Neuronal stem cell (in vitro differentiated cells): Measurements from ENCODE around the gene ZNF568.
A peak's percentile ranks its signal among the peaks of the same experiment; 100 is the strongest.

Experiments
- DNase-seq: peaks from one replicate; pipeline ENCODE4 v3.0.0-alpha.2; 2013; ENCODE audit warnings: low spot score
- H2AFZ ChIP-seq: one replicate; pipeline ENCODE4 v1.6.1; 2013; ENCODE audit warnings: mild to moderate bottlenecking, low read length, inconsistent platforms
- H2AK5ac ChIP-seq: 2 replicates; pipeline ENCODE4 v1.6.1; 2013; ENCODE audit warnings: low read depth, mild to moderate bottlenecking, inconsistent platforms, low read length, moderate library complexity, mixed read lengths
- H2BK120ac ChIP-seq: 2 replicates; pipeline ENCODE4 v1.6.1; 2013; ENCODE audit warnings: low read depth, mild to moderate bottlenecking, inconsistent platforms, low read length, moderate library complexity, mixed read lengths
- H2BK12ac ChIP-seq: one replicate; pipeline ENCODE4 v1.6.1; 2013; ENCODE audit warnings: low read length, inconsistent platforms
- H2BK15ac ChIP-seq: 2 replicates; pipeline ENCODE4 v1.6.1; 2013; ENCODE audit warnings: mild to moderate bottlenecking, low read length, inconsistent platforms, mixed read lengths
- H2BK5ac ChIP-seq: one replicate; pipeline ENCODE4 v1.6.1; 2013; ENCODE audit warnings: inconsistent platforms, mild to moderate bottlenecking, low read length, moderate library complexity
- H3K14ac ChIP-seq: one replicate; pipeline ENCODE4 v1.6.1; 2013; ENCODE audit warnings: low read length, inconsistent platforms
- H3K18ac ChIP-seq: 2 replicates; pipeline ENCODE4 v1.6.1; 2013; ENCODE audit warnings: low read length, inconsistent platforms
- H3K23ac ChIP-seq: 2 replicates; pipeline ENCODE4 v1.6.1; 2013; ENCODE audit warnings: low read depth, mild to moderate bottlenecking, mixed read lengths, low read length, inconsistent platforms; ENCODE audit not compliant: poor library complexity
- H3K27ac ChIP-seq: replicated peaks from 3 replicates; pipeline ENCODE4 v1.5.1; 2013; ENCODE audit warnings: low read length, inconsistent platforms
- H3K27me3 ChIP-seq, 3 experiments: 2 replicates each; pipeline ENCODE4 v1.6.1; 2013; ENCODE audit warnings: low read length in 3 of 3, mild to moderate bottlenecking in 2 of 3, inconsistent platforms in 1 of 3, low read depth in 1 of 3, mixed read lengths in 1 of 3, moderate library complexity in 1 of 3; ENCODE audit not compliant: control insufficient read depth in 3 of 3, insufficient read depth in 3 of 3
- H3K36me3 ChIP-seq, 2 donors: replicated peaks in 1 of 2; 2 replicates each; pipeline ENCODE4 v1.6.1; 2013; ENCODE audit warnings: low read length in 2 of 2; ENCODE audit not compliant: control insufficient read depth in 2 of 2, insufficient read depth in 2 of 2
- H3K4ac ChIP-seq: 2 replicates; pipeline ENCODE4 v1.6.1; 2013; ENCODE audit warnings: inconsistent platforms, mild to moderate bottlenecking, low read length, moderate library complexity
- H3K4me1 ChIP-seq, 2 donors: 1 replicate in 1 of 2; 2 replicates in 1 of 2; pipeline ENCODE4 v1.6.1; 2013; ENCODE audit warnings: low read length in 2 of 2, low read depth in 1 of 2; ENCODE audit not compliant: control insufficient read depth in 2 of 2, insufficient read depth in 1 of 2
- H3K4me2 ChIP-seq: one replicate; pipeline ENCODE4 v1.6.1; 2013; ENCODE audit warnings: mild to moderate bottlenecking, low read length, inconsistent platforms; ENCODE audit not compliant: insufficient read depth, poor library complexity, severe bottlenecking
- H3K4me3 ChIP-seq, 2 donors: 2 replicates each; pipeline ENCODE4 v1.5.1; 2013; ENCODE audit warnings: low read length in 2 of 2, mild to moderate bottlenecking in 2 of 2, inconsistent platforms in 1 of 2, moderate library complexity in 1 of 2
- H3K79me1 ChIP-seq: one replicate; pipeline ENCODE4 v1.6.1; 2013; ENCODE audit warnings: low read depth, mild to moderate bottlenecking, inconsistent platforms, low read length, moderate library complexity
- H3K9ac ChIP-seq: one replicate; pipeline ENCODE4 v1.6.1; 2013; ENCODE audit warnings: mild to moderate bottlenecking, low read depth, low read length, inconsistent platforms; ENCODE audit not compliant: poor library complexity
- H3K9me3 ChIP-seq, 2 donors: replicated peaks in 1 of 2; 2 replicates each; pipeline versions ENCODE3 to v1.6.1; 2013; ENCODE audit warnings: low read length in 2 of 2, mild to moderate bottlenecking in 2 of 2, inconsistent platforms in 1 of 2, low read depth in 1 of 2, mixed read lengths in 1 of 2, moderate library complexity in 1 of 2; ENCODE audit not compliant: control insufficient read depth in 2 of 2, insufficient read depth in 1 of 2
- H4K8ac ChIP-seq: one replicate; pipeline ENCODE4 v1.6.1; 2013; ENCODE audit warnings: low read depth, mild to moderate bottlenecking, inconsistent platforms, low read length, moderate library complexity
- H4K91ac ChIP-seq: one replicate; pipeline ENCODE4 v1.6.1; 2013; ENCODE audit warnings: low read length, low read depth, mild to moderate bottlenecking, inconsistent platforms; ENCODE audit not compliant: poor library complexity
- WGBS, 2 donors: extraction: QIAGEN DNeasy Blood & Tissue Kit; methylation state at CpG; one replicate each; pipeline ENCODE4 v1.1.7; 2013; ENCODE audit warnings: missing lambda C conversion rate in 2 of 2, mixed read lengths in 1 of 2; ENCODE audit not compliant: insufficient read length in 2 of 2, insufficient replicate concordance in 1 of 2; ENCODE audit errors: extremely low coverage in 2 of 2; 5-methylcytosine and 5-hydroxymethylcytosine counted together

ZNF568 gene

GRCh38 chr19:36986131-36986530 lies 70.0 kb downstream of the ZNF568 start:
- no CpG with 5 or more reads among the region's 2 CpGs for WGBS, 2 donors
- H3K4me3 ChIP-seq = no peak overlapping the region

GRCh38 chr19:36986601-36987000 lies 70.5 kb downstream of the ZNF568 start:
- H2AK5ac ChIP-seq = no peak overlapping the region
- H3K9ac ChIP-seq = no peak overlapping the region
- no peaks in the 10 kb centered on the region for H3K4me1 ChIP-seq
- peaks cover 8 to 19% of the 10 kb centered on the region in 2 donors for H3K9me3 ChIP-seq
- no peak overlapping the region for H2BK5ac ChIP-seq
- H3K79me1 ChIP-seq = peaks cover 1% of the 10 kb centered on the region
- peak overlapping the region; percentile 57 for H2AFZ ChIP-seq
- H3K4ac ChIP-seq = no peak overlapping the region
- H3K18ac ChIP-seq = no peak overlapping the region
- H2BK120ac ChIP-seq = no peak overlapping the region
- no peak overlapping the region for H3K27ac ChIP-seq
- no peak for DNase-seq
- no peak overlapping the region for H3K14ac ChIP-seq
- no CpG with 5 or more reads among the region's 7 CpGs for WGBS, 2 donors
- no peak overlapping the region for H4K91ac ChIP-seq
- no peak overlapping the region for H2BK12ac ChIP-seq
- no peak overlapping the region for H3K23ac ChIP-seq
- no peaks in the 10 kb centered on the region for H3K27me3 ChIP-seq
- no peak overlapping the region for H2BK15ac ChIP-seq
- no peak overlapping the region for H4K8ac ChIP-seq
- H3K4me2 ChIP-seq = no peak overlapping the region
- H3K36me3 ChIP-seq = no peaks in the 10 kb centered on the region
- no peak overlapping the region for H3K4me3 ChIP-seq

More at GRCh38 chr19:36986131-36986530, 70.0 kb downstream of the ZNF568 start:
- Histone ChIP-seq H2AK5ac (no peak overlapping the region), H2BK12ac (no peak overlapping the region), H2AFZ (no peak overlapping the region), H4K8ac (no peak overlapping the region), H3K9ac (no peak overlapping the region), H3K27ac (no peak overlapping the region), H2BK5ac (no peak overlapping the region), H3K14ac (no peak overlapping the region), H2BK120ac (no peak overlapping the region), H3K9me3 (peaks cover 9 to 19% of the 10 kb centered on the region in 2 donors), H3K36me3 (no peaks in the 10 kb centered on the region), H3K27me3 (no peaks in the 10 kb centered on the region), H3K4me2 (no peak overlapping the region), H3K18ac (no peak overlapping the region), H3K23ac (no peak overlapping the region), H4K91ac (no peak overlapping the region), H3K4ac (no peak overlapping the region), H3K79me1 (peaks cover 1% of the 10 kb centered on the region), H2BK15ac (no peak overlapping the region), H3K4me1 (no peaks in the 10 kb centered on the region)
- DNase-seq = no peak

- no peak overlapping the region for H3K4ac ChIP-seq
- H3K79me1 ChIP-seq = peaks cover 1% of the 10 kb centered on the region
- no peak for DNase-seq
- H3K9me3 ChIP-seq = peaks cover 8 to 21% of the 10 kb centered on the region in 2 donors
- no peak overlapping the region for H3K4me2 ChIP-seq
- H2AK5ac ChIP-seq = no peak overlapping the region
- H2BK120ac ChIP-seq = no peak overlapping the region
- H3K9ac ChIP-seq = no peak overlapping the region
- WGBS, 2 donors = no CpG with 5 or more reads among the region's 3 CpGs
- no peak overlapping the region for H3K23ac ChIP-seq
- H2AFZ ChIP-seq = peak overlapping the region; percentile 57
- H3K4me3 ChIP-seq = no peak overlapping the region
- no peak overlapping the region for H3K18ac ChIP-seq
- no peaks in the 10 kb centered on the region for H3K4me1 ChIP-seq
- no peak overlapping the region for H2BK12ac ChIP-seq
- peaks cover 0 to 2% of the 10 kb centered on the region in 2 donors for H3K36me3 ChIP-seq
- no peak overlapping the region for H2BK15ac ChIP-seq
- H3K27me3 ChIP-seq = no peaks in the 10 kb centered on the region
- H2BK5ac ChIP-seq = no peak overlapping the region
- H4K91ac ChIP-seq = no peak overlapping the region
- H4K8ac ChIP-seq = no peak overlapping the region
- H3K27ac ChIP-seq = no peak overlapping the region
- no peak overlapping the region for H3K14ac ChIP-seq
Measured at GRCh38 chr19:36987091-36987490, 71.0 kb downstream of the ZNF568 start.

- H3K9ac ChIP-seq = no peak overlapping the region
- H4K91ac ChIP-seq = no peak overlapping the region
- no peak overlapping the region for H3K4ac ChIP-seq
- H3K36me3 ChIP-seq = peaks cover 6 to 9% of the 10 kb centered on the region in 2 donors
- no peak for DNase-seq
- H3K4me2 ChIP-seq = no peak overlapping the region
- H3K4me3 ChIP-seq = no peak overlapping the region
- no peaks in the 10 kb centered on the region for H3K4me1 ChIP-seq
- H3K79me1 ChIP-seq = no peaks in the 10 kb centered on the region
- H2AK5ac ChIP-seq = no peak overlapping the region
- whole genome bisulfite sequencing, 2 donors = no CpG with 5 or more reads among the region's 8 CpGs
- no peak overlapping the region for H3K18ac ChIP-seq
- no peak overlapping the region for H3K23ac ChIP-seq
- H2BK12ac ChIP-seq = no peak overlapping the region
- no peaks in the 10 kb centered on the region for H3K27me3 ChIP-seq
- H4K8ac ChIP-seq = no peak overlapping the region
- no peak overlapping the region for H2BK5ac ChIP-seq
- no peak overlapping the region for H2BK15ac ChIP-seq
- H2AFZ ChIP-seq = no peak overlapping the region
- no peak overlapping the region for H3K14ac ChIP-seq
- H3K9me3 ChIP-seq = peaks cover 11 to 33% of the 10 kb centered on the region in 2 donors
- no peak overlapping the region for H3K27ac ChIP-seq
- H2BK120ac ChIP-seq = no peak overlapping the region
Measured at GRCh38 chr19:36997152-36997842, 81.2 kb downstream of the ZNF568 start.
